Endothelial cell of umbilical vein (primary cell): ENCODE measurements around the gene PCDH9. TPM values are rescaled to one million over a fixed set of nuclear protein-coding genes. Genes with fewer than 3 reads are reported as not detected.

Source experiments
- BruUV-seq: library from RNA; stranded (reverse); fragments of 400-500 nt; replicated peaks from 2 replicates; lab custom pipeline; 2021; lab: Mats Ljungman, UMichigan
- CTCF ChIA-PET: fragments of 300-600, 350-600 bp; sonication (Branson Sonifier 250); formaldehyde crosslinking; loops from one replicate; lab custom pipeline; 2021; ENCODE audit warnings: antibody characterized with exemption, inconsistent platforms; lab: Charles Lee
- POLR2A ChIA-PET: fragments of 300-600, 350-600 bp; sonication (Branson Sonifier 250); formaldehyde crosslinking; loops from one replicate; lab custom pipeline; 2021; ENCODE audit warnings: antibody characterized with exemption, inconsistent platforms; lab: Charles Lee
- DNase-seq: peaks from one replicate; pipeline ENCODE4 v3.0.0-alpha.2; 2011; ENCODE audit warnings: low read depth, low spot score
- FAIRE-seq: peaks from 2 replicates; lab custom pipeline; 2011; peaks lifted over from hg19 to GRCh38; lab: Jason Lieb, UNC
- H2AFZ ChIP-seq: 2 replicates; pipeline ENCODE4 v1.6.0; 2012; ENCODE audit warnings: low read depth, low read length, control low read depth, inconsistent platforms
- H3K27ac ChIP-seq: 2 replicates; pipeline ENCODE4 v1.5.1; 2011; ENCODE audit warnings: low read depth, mild to moderate bottlenecking, control low read depth, low read length, moderate library complexity; ENCODE audit not compliant: insufficient read depth
- H3K27me3 ChIP-seq, 2 experiments: 2 replicates each; pipeline versions ENCODE4 v1.6.0 to v1.6.1; 2011; ENCODE audit warnings: low read length in 2 of 2, mixed read lengths in 1 of 2; ENCODE audit not compliant: control insufficient read depth in 2 of 2, insufficient read depth in 2 of 2
- H3K36me3 ChIP-seq, 2 experiments: 2 replicates in 1 of 2; 3 replicates in 1 of 2; pipeline ENCODE4 v1.5.1; 2011; ENCODE audit warnings: low read length in 2 of 2, mild to moderate bottlenecking in 1 of 2, moderate library complexity in 1 of 2; ENCODE audit not compliant: control insufficient read depth in 2 of 2, insufficient read depth in 2 of 2; ENCODE audit errors: extremely low read depth in 1 of 2
- H3K4me1 ChIP-seq: 3 replicates; pipeline ENCODE4 v1.5.1; 2011; ENCODE audit warnings: mild to moderate bottlenecking, low read length; ENCODE audit not compliant: control insufficient read depth, insufficient read depth; ENCODE audit errors: extremely low read depth
- H3K4me2 ChIP-seq: 2 replicates; pipeline ENCODE4 v1.6.1; 2011; ENCODE audit warnings: low read length, control low read depth, mixed read lengths; ENCODE audit not compliant: insufficient read depth
- H3K4me3 ChIP-seq, 3 experiments: fragments of 200-600 bp in 1 of 3; sonication (generic), shearing (Covaris generic) in 1 of 3; replicated peaks in 1 of 3; 2 replicates each; pipeline ENCODE4 v1.5.1; 2011 to 2016; ENCODE audit warnings: control low read depth in 3 of 3, low read length in 3 of 3, mild to moderate bottlenecking in 2 of 3, inconsistent platforms in 1 of 3, low read depth in 1 of 3, moderate library complexity in 1 of 3; ENCODE audit not compliant: insufficient read depth in 1 of 3
- H3K79me2 ChIP-seq: 2 replicates; pipeline ENCODE4 v1.6.0; 2012; ENCODE audit warnings: low read length, inconsistent platforms; ENCODE audit not compliant: control insufficient read depth, insufficient read depth
- H3K9ac ChIP-seq: replicated peaks from 2 replicates; pipeline ENCODE3; 2011; ENCODE audit warnings: low read length, control low read depth; ENCODE audit not compliant: insufficient read depth; ENCODE audit errors: extremely low read depth
- H3K9me1 ChIP-seq: replicated peaks from 3 replicates; pipeline ENCODE4 v1.6.0; 2011; ENCODE audit warnings: mild to moderate bottlenecking, low read length; ENCODE audit not compliant: control insufficient read depth, insufficient read depth; ENCODE audit errors: extremely low read depth
- H3K9me3 ChIP-seq: replicated peaks from 2 replicates; pipeline ENCODE4 v1.5.1; 2012; ENCODE audit warnings: low read length, inconsistent platforms; ENCODE audit not compliant: control insufficient read depth, insufficient read depth
- H4K20me1 ChIP-seq: replicated peaks from 2 replicates; pipeline ENCODE3; 2011; ENCODE audit warnings: mild to moderate bottlenecking, low read length; ENCODE audit not compliant: control insufficient read depth, insufficient read depth; ENCODE audit errors: extremely low read depth
- EZH2 ChIP-seq: IDR thresholded peaks from 2 replicates; pipeline ENCODE4 v1.6.1; 2012; ENCODE audit warnings: borderline replicate concordance, low read depth, mild to moderate bottlenecking, moderate library complexity, low read length, inconsistent platforms; ENCODE audit not compliant: severe bottlenecking
- FOS ChIP-seq: IDR thresholded peaks from 2 replicates; pipeline ENCODE4 v1.6.1; 2011; ENCODE audit warnings: mild to moderate bottlenecking, low read length, moderate library complexity, borderline replicate concordance; ENCODE audit not compliant: insufficient read depth
- JUN ChIP-seq: IDR thresholded peaks from 2 replicates; pipeline ENCODE4 v1.6.1; 2011; ENCODE audit warnings: borderline replicate concordance, low read depth; ENCODE audit not compliant: insufficient read length, insufficient read depth
- MAX ChIP-seq: IDR thresholded peaks from 2 replicates; pipeline ENCODE4 v1.6.1; 2011; ENCODE audit not compliant: insufficient read depth, insufficient read length
- MYC ChIP-seq: IDR thresholded peaks from one replicate; pipeline ENCODE4 v1.6.1; 2011; ENCODE audit warnings: mild to moderate bottlenecking, low read depth, low read length
- POLR2A ChIP-seq: IDR thresholded peaks from 2 replicates; pipeline ENCODE4 v1.6.1; 2012; ENCODE audit warnings: low read depth, mild to moderate bottlenecking, control low read depth, low read length
- POLR2AphosphoS5 ChIP-seq: IDR thresholded peaks from 2 replicates; pipeline ENCODE4 v1.6.1; 2012; ENCODE audit warnings: low read depth, mild to moderate bottlenecking, control low read depth, low read length, moderate library complexity; ENCODE audit not compliant: insufficient read depth
- dilution Hi-C: fragments of 300-500 bp; cut with MboI; formaldehyde crosslinking; loops from one replicate; pipeline ENCODE4 v1.15.0; 2019; ENCODE audit warnings: low sequenced_read_pairs; ENCODE audit not compliant: extremely low pct_ligation_motif_present
- intact Hi-C: fragments of 100-400 bp; cut with micrococcal nuclease; formaldehyde crosslinking; loops from one replicate; pipeline ENCODE4 v1.10.0; 2022
- polyA plus RNA-seq, 4 experiments: library from polyadenylated mRNA; depleted of rRNA in 3 of 4; stranded (reverse) in 3 of 4; unstranded in 1 of 4; fragments of >200 nt; gene quantifications; 2 replicates each; pipeline versions ENCODE4 v1.2.1 to v1.2.3, GENCODE V29; 2011 to 2012; ENCODE audit warnings: missing spikeins in 1 of 4
- total RNA-seq: library from RNA; stranded (reverse); gene quantifications from 2 replicates; pipeline ENCODE4 v1.2.3, GENCODE V29; 2021
- TF ChIP-seq, protein P1 (sequence below), 2 donors: IDR thresholded peaks; 1 replicate in 1 of 2; 2 replicates in 1 of 2; pipeline ENCODE4 v1.5.1; 2011; ENCODE audit warnings: low read length in 2 of 2, mild to moderate bottlenecking in 2 of 2, moderate library complexity in 2 of 2, control low read depth in 1 of 2, inconsistent platforms in 1 of 2, low read depth in 1 of 2; ENCODE audit not compliant: insufficient read depth in 1 of 2; ENCODE audit errors: extremely low read depth in 1 of 2

The PCDH9 gene
- total and polyA plus RNA-seq, 2 donors (not counting 3 experiments of a cell fraction or from before 2014, with no cell fraction given): 1.1 to 5.2 TPM

- intact Hi-C loops (no loop called here), dilution Hi-C loops (no loop called here)
- BruUV-seq: no TSS peak
- H2AFZ ChIP-seq: no peak overlapping the region
- no peak overlapping the region for H3K4me2 ChIP-seq
- no peaks in the 10 kb centered on the region for H3K9me3 ChIP-seq
- no peak for FAIRE-seq
- H3K9ac ChIP-seq: no peak overlapping the region
- no peak overlapping the region for H3K4me3 ChIP-seq
- ChIA-PET POLR2A (no interaction called here), CTCF (interaction anchor here (0.9 to 1.2 kb wide), 2 partner anchors 27 to 500 kb away, joined by 3 read pairs; no protein-coding TSS in a partner anchor)
- H3K9me1 ChIP-seq: no peaks in the 10 kb centered on the region
- no peaks in the 10 kb centered on the region for H3K27me3 ChIP-seq
- DNase-seq: no peak
- H3K79me2 ChIP-seq: no peaks in the 10 kb centered on the region
- H3K36me3 ChIP-seq: no peaks in the 10 kb centered on the region
- no peaks in the 10 kb centered on the region for H4K20me1 ChIP-seq
- no peaks in the 10 kb centered on the region for H3K4me1 ChIP-seq
- H3K27ac ChIP-seq: no peak overlapping the region
- TF ChIP-seq POLR2AphosphoS5: no peak
- TF ChIP-seq FOS: no peak
- TF ChIP-seq MYC: no peak
- no peak for TF ChIP-seq MAX
- TF ChIP-seq, protein P1, sequence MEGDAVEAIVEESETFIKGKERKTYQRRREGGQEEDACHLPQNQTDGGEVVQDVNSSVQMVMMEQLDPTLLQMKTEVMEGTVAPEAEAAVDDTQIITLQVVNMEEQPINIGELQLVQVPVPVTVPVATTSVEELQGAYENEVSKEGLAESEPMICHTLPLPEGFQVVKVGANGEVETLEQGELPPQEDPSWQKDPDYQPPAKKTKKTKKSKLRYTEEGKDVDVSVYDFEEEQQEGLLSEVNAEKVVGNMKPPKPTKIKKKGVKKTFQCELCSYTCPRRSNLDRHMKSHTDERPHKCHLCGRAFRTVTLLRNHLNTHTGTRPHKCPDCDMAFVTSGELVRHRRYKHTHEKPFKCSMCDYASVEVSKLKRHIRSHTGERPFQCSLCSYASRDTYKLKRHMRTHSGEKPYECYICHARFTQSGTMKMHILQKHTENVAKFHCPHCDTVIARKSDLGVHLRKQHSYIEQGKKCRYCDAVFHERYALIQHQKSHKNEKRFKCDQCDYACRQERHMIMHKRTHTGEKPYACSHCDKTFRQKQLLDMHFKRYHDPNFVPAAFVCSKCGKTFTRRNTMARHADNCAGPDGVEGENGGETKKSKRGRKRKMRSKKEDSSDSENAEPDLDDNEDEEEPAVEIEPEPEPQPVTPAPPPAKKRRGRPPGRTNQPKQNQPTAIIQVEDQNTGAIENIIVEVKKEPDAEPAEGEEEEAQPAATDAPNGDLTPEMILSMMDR (IDR thresholded peaks at IDR 0.05; ENCODE audit: extremely low read depth in 1 of 2, insufficient read depth in 1 of 2, low read depth in 1 of 2, low read length in 2 of 2): no peak
- no peak for TF ChIP-seq EZH2
- no peak for TF ChIP-seq POLR2A
- TF ChIP-seq JUN: no peak
Measured at GRCh38 chr13:67063036-67063435, 167.1 kb downstream of the PCDH9 start.
